Activated T-cell treated with anti-CD3 and anti-CD28 coated beads for 48 hours (primary cell): ENCODE measurements around the gene SUPT7L.
A peak's percentile ranks its signal among the peaks of the same experiment; 100 is the strongest.
"Not testable (repeated sequence)": the region's sequence is repeated elsewhere in the genome, so short reads cannot be mapped to it uniquely, and the experiment has no call there.

Experiments used
- DNase-seq: peaks from one replicate; pipeline ENCODE4 v3.0.0-alpha.2; 2020; ENCODE audit warnings: low read depth

The SUPT7L gene

GRCh38 chr2:27638037-27638637, 25.3 kb downstream of the SUPT7L start:
- DNase-seq = no peak

- no peak for DNase-seq
Measured at GRCh38 chr2:27636766-27637165, 26.6 kb downstream of the SUPT7L start.

GRCh38 chr2:27634291-27634690, 29.1 kb downstream of the SUPT7L start:
- no peak for DNase-seq

- not testable (repeated sequence) for DNase-seq
Measured at GRCh38 chr2:27630257-27630656, 33.2 kb downstream of the SUPT7L start.

- DNase-seq = peak; percentile 93
Measured at GRCh38 chr2:27628767-27629709, 34.4 kb downstream of the SUPT7L start, which contains the start of the genes CCDC121 and GPN1. TSS of gene CCDC121 (minus strand) at chr2:27629012. CDS start at chr2:27627799, 1,213 bp downstream. TSS of gene GPN1 (plus strand) at chr2:27629050. CDS start at chr2:27629059, 9 bp downstream.

- DNase-seq = no peak
Measured at GRCh38 chr2:27627963-27628766, 35.2 kb downstream of the SUPT7L start.

- DNase-seq = not testable (repeated sequence)
Measured at GRCh38 chr2:27626921-27627320, 36.5 kb downstream of the SUPT7L start.

GRCh38 chr2:27626323-27626722, 37.1 kb downstream of the SUPT7L start:
- not testable (repeated sequence) for DNase-seq

- DNase-seq = no peak
Measured at GRCh38 chr2:27624943-27625342, 38.5 kb downstream of the SUPT7L start.

- DNase-seq = no peak
Measured at GRCh38 chr2:27622921-27623384, 40.5 kb downstream of the SUPT7L start.

GRCh38 chr2:27621524-27621923, 41.9 kb downstream of the SUPT7L start:
- no peak for DNase-seq

- DNase-seq = no peak
Measured at GRCh38 chr2:27615316-27615715, 48.1 kb downstream of the SUPT7L start.

- no peak for DNase-seq
Measured at GRCh38 chr2:27613985-27614384, 49.4 kb downstream of the SUPT7L start.

GRCh38 chr2:27606611-27607010, 56.8 kb downstream of the SUPT7L start:
- no peak for DNase-seq
